PC-9 (cell line): ENCODE measurements around the gene AGO4. TPM values are rescaled to one million over a fixed set of nuclear protein-coding genes. Genes with fewer than 3 reads are reported as not detected.
A peak's percentile ranks its signal among the peaks of the same experiment; 100 is the strongest.

Experiments used
- BruUV-seq: library from RNA; stranded (reverse); fragments of 400-500 nt; replicated peaks from 2 replicates; lab custom pipeline; 2021; lab: Mats Ljungman, UMichigan
- CTCF ChIA-PET: fragments of 300-600 bp; sonication (Branson Sonifier 250); formaldehyde crosslinking; loops from one replicate; lab custom pipeline; 2022; ENCODE audit warnings: antibody characterized with exemption; lab: Charles Lee
- POLR2A ChIA-PET: fragments of 300-600 bp; sonication (Branson Sonifier 250); formaldehyde crosslinking; loops from one replicate; lab custom pipeline; 2022; ENCODE audit warnings: antibody characterized with exemption; ENCODE audit not compliant: unreplicated experiment; lab: Charles Lee
- DNase-seq, 2 experiments: peaks; one replicate each; pipeline versions ENCODE4 v3.0.0 to v3.0.0-alpha.2; 2015 to 2022; ENCODE audit warnings: mixed read lengths in 1 of 2
- H2AFZ ChIP-seq: fragments of 200-600 bp; sonication (generic); 2 replicates; pipeline ENCODE4 v1.8.1; 2017; ENCODE audit warnings: antibody characterized with exemption
- H3F3A ChIP-seq: fragments of 200-600 bp; sonication (generic); 2 replicates; pipeline ENCODE4 v1.8.1; 2017; ENCODE audit warnings: antibody characterized with exemption, mild to moderate bottlenecking, low read depth; ENCODE audit not compliant: insufficient read depth
- H3K27ac ChIP-seq: fragments of 200-600 bp; sonication (generic); 2 replicates; pipeline ENCODE4 v1.6.1; 2016; ENCODE audit warnings: mixed run types
- H3K27me3 ChIP-seq: fragments of 200-600 bp; sonication (generic); 2 replicates; pipeline ENCODE4 v1.6.1; 2016; ENCODE audit warnings: low read depth, mixed run types; ENCODE audit not compliant: insufficient read depth
- H3K36me3 ChIP-seq: fragments of 200-600 bp; sonication (generic); 2 replicates; pipeline ENCODE4 v1.6.1; 2016; ENCODE audit warnings: low read depth, mixed run types
- H3K4me1 ChIP-seq: fragments of 200-600 bp; sonication (generic); replicated peaks from 2 replicates; pipeline ENCODE4 v1.6.1; 2016; ENCODE audit warnings: mixed run types; ENCODE audit not compliant: insufficient read depth
- H3K4me2 ChIP-seq: fragments of 200-600 bp; sonication (generic); 2 replicates; pipeline ENCODE4 v1.6.1; 2017; ENCODE audit warnings: mixed run types
- H3K4me3 ChIP-seq: fragments of 200-600 bp; sonication (generic); 2 replicates; pipeline ENCODE4 v1.6.1; 2016; ENCODE audit warnings: mixed run types
- H3K79me2 ChIP-seq: fragments of 200-600 bp; sonication (generic); 2 replicates; pipeline ENCODE4 v1.6.1; 2017; ENCODE audit warnings: low read depth, mixed run types
- H3K9me2 ChIP-seq: fragments of 200-600 bp; sonication (generic); 2 replicates; pipeline ENCODE4 v1.8.1; 2017; ENCODE audit warnings: mild to moderate bottlenecking; ENCODE audit not compliant: insufficient read depth
- H3K9me3 ChIP-seq: fragments of 200-600 bp; sonication (generic); 2 replicates; pipeline ENCODE4 v1.8.1; 2016; ENCODE audit warnings: low read depth; ENCODE audit not compliant: insufficient read depth
- H4K20me1 ChIP-seq: fragments of 200-600 bp; sonication (generic); 2 replicates; pipeline ENCODE4 v1.8.1; 2017; ENCODE audit not compliant: insufficient read depth
- EZH2 ChIP-seq: fragments of 200-600 bp; sonication (generic); IDR thresholded peaks from 2 replicates; pipeline ENCODE4 v1.8.0; 2017; ENCODE audit warnings: antibody characterized with exemption, low read depth
- intact Hi-C: fragments of 100-400 bp; cut with micrococcal nuclease; formaldehyde crosslinking; loops from one replicate; pipeline ENCODE4 v1.10.0; 2022; ENCODE audit not compliant: unreplicated experiment
- total RNA-seq: library from RNA; stranded (reverse); gene quantifications from 2 replicates; pipeline ENCODE4 v1.2.3, GENCODE V29; 2021
- TF ChIP-seq, protein P1 (sequence below): fragments of 200-600 bp; sonication (generic); conservative IDR thresholded peaks from 2 replicates; pipeline ENCODE4 v1.6.1; 2017; ENCODE audit warnings: mixed run types, antibody characterized with exemption, mild to moderate bottlenecking, moderate library complexity

AGO4 gene
- total RNA-seq, 1 experiment from 2014 or later: 12.4 TPM

DNA sequence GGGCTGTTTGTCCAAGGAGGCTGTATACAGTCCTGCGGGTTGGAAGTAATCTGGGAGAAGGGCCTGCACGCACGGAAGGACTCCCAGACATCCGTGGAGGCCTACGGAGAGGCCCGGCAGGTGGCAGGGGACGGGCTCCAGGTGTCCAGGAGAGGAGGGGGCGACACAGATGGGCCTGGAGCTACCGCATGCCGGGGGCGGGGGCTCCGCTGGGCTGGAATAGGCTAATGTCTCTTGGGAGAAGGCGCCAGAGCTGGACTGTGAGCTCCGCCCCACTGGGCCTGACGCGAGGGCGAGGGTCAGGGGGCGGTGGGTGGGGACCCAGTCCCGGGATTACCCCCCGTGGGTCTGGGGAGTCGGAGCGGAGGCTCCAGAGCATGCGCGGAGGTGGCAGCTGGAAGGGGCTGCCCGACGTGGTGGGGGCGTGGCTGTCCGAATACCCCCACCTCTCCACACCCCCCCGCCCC lies 75.9 kb downstream of the AGO4 start:
- Histone ChIP-seq H3K4me2 (peak overlapping the region; percentile 90), H3K27me3 (no peaks in the 10 kb centered on the region), H3F3A (no peaks in the 10 kb centered on the region), H3K4me3 (peak overlapping the region; percentile 100), H3K4me1 (peaks cover 7% of the 10 kb centered on the region), H3K9me3 (no peaks in the 10 kb centered on the region), H4K20me1 (peaks cover 14% of the 10 kb centered on the region), H3K9me2 (no peaks in the 10 kb centered on the region), H2AFZ (peak overlapping the region; percentile 100), H3K36me3 (no peaks in the 10 kb centered on the region), H3K79me2 (peaks cover 24% of the 10 kb centered on the region), H3K27ac (no peak overlapping the region)
- CTCF ChIA-PET: interaction anchor here (0.6 to 0.7 kb wide), 4 partner anchors 67 to 422 kb away, joined by 3 to 5 read pairs (median 3); partner anchors contain the start of gene SH3D21
- POLR2A ChIA-PET: interaction anchor here (0.6 kb wide), 5 partner anchors 29 to 603 kb away, joined by 3 to 5 read pairs (median 4); no protein-coding TSS in a partner anchor
- intact Hi-C loops: loop anchor here (1.0 to 2.0 kb wide), 2 partner anchors 47 to 205 kb away; partner anchors contain the start of genes ADPRS and AGO3
- TF ChIP-seq, protein P1, sequence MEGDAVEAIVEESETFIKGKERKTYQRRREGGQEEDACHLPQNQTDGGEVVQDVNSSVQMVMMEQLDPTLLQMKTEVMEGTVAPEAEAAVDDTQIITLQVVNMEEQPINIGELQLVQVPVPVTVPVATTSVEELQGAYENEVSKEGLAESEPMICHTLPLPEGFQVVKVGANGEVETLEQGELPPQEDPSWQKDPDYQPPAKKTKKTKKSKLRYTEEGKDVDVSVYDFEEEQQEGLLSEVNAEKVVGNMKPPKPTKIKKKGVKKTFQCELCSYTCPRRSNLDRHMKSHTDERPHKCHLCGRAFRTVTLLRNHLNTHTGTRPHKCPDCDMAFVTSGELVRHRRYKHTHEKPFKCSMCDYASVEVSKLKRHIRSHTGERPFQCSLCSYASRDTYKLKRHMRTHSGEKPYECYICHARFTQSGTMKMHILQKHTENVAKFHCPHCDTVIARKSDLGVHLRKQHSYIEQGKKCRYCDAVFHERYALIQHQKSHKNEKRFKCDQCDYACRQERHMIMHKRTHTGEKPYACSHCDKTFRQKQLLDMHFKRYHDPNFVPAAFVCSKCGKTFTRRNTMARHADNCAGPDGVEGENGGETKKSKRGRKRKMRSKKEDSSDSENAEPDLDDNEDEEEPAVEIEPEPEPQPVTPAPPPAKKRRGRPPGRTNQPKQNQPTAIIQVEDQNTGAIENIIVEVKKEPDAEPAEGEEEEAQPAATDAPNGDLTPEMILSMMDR: no peak
- no peak for TF ChIP-seq EZH2
- DNase-seq: peak in 1 of 2 experiments; percentile 58
- no TSS peak for BruUV-seq

DNA sequence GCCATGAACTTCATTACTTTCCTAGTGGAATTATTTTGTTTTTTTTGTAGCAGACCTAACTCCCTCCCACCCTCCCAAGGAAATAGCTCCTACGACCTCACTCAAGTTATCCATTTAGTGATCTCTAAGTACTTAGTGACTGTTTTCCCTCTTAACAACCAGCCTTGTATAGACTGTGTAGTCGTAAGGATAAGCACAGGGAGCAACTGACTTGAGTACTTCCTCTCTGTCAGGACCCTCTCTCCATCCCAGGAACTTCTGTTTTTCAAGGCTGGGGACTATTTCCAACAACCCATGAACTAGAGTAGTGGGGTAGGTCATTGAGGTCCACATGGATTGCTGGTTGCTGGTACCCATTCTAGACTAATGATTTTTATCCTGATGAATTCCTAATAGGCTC lies 77.1 kb downstream of the AGO4 start:
- CTCF ChIA-PET: interaction anchor here (0.6 kb wide), 1 partner anchor 35 kb away, joined by 6 read pairs; no protein-coding TSS in a partner anchor
- Histone ChIP-seq H3K4me2 (no peak overlapping the region), H3K27ac (no peak overlapping the region), H3K9me3 (no peaks in the 10 kb centered on the region), H2AFZ (no peak overlapping the region), H3K36me3 (no peaks in the 10 kb centered on the region; the same call in 1 of the 2 replicates), H4K20me1 (peaks cover 14% of the 10 kb centered on the region), H3K4me3 (no peak overlapping the region), H3K79me2 (peaks cover 24% of the 10 kb centered on the region), H3K27me3 (no peaks in the 10 kb centered on the region), H3K4me1 (peaks cover 5% of the 10 kb centered on the region), H3F3A (no peaks in the 10 kb centered on the region), H3K9me2 (no peaks in the 10 kb centered on the region)
- no peak for TF ChIP-seq EZH2
- TF ChIP-seq, protein P1: no peak
- no TSS peak for BruUV-seq
- POLR2A ChIA-PET: no interaction called here
- DNase-seq: no peak
- intact Hi-C loops: no loop called here

DNA sequence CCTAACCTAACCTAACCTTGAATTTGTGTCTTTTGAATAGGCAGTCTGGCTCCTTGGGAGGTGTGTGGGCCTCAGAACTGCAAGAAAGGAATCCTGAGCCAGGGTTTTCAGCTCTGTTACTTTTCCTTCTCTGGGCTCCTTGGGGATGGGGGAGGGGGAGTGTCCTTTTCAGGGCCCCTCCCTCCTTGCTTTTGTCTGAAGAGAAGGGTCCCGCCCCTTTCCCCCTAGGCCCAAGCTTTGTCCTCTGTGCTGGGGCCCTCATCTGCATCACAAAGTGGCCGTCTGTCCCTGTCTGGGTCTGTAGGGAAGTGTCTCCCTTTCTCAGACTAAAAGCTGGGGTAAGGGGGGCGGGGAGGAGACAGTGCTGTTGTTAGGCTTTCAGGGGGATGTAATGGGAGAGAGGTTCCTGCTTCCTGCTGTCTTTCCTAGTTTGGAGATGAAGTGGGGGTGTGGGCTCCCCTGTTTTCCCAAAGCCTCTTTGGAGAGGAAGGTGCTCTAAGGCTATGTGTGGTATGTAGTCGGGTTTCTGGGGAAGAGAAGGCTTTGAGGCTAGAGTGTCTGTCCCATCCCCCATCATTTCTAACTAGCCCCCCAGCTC lies 78.2 kb downstream of the AGO4 start:
- CTCF ChIA-PET: no interaction called here
- H3K36me3 ChIP-seq: peaks cover 8% of the 10 kb centered on the region
- no peak overlapping the region for H3K27ac ChIP-seq
- peaks cover 14% of the 10 kb centered on the region for H4K20me1 ChIP-seq
- no peaks in the 10 kb centered on the region for H3K4me1 ChIP-seq
- no peak overlapping the region for H2AFZ ChIP-seq
- H3K9me3 ChIP-seq: no peaks in the 10 kb centered on the region
- no peak for DNase-seq
- no peaks in the 10 kb centered on the region for H3K9me2 ChIP-seq
- TF ChIP-seq EZH2: no peak
- intact Hi-C loops: no loop called here
- H3K4me2 ChIP-seq: no peak overlapping the region
- no peaks in the 10 kb centered on the region for H3F3A ChIP-seq
- BruUV-seq: no TSS peak
- H3K27me3 ChIP-seq: no peaks in the 10 kb centered on the region
- peaks cover 24% of the 10 kb centered on the region for H3K79me2 ChIP-seq
- POLR2A ChIA-PET: no interaction called here
- H3K4me3 ChIP-seq: no peak overlapping the region
